RWPE1 (cell line): Measurements from ENCODE around the gene SLC16A7.
A peak's percentile ranks its signal among the peaks of the same experiment; 100 is the strongest.

ENCODE experiments used
- CTCF ChIA-PET: fragments of 350-600 bp; sonication (Branson Sonifier 250); formaldehyde crosslinking; extraction: SDS; loops from one replicate; lab custom pipeline; 2021; lab: Yijun Ruan, JAX
- POLR2A ChIA-PET: fragments of 400-600 bp; formaldehyde crosslinking; extraction: SDS; loops from one replicate; lab custom pipeline; 2020; ENCODE audit warnings: antibody characterized with exemption; ENCODE audit not compliant: low non-redundant PET; lab: Yijun Ruan, JAX
- DNase-seq: peaks from one replicate; pipeline ENCODE4 v3.0.0; 2012; ENCODE audit warnings: low spot score
- H3K27ac ChIP-seq: fragments of 450-650 bp; 2 replicates; pipeline ENCODE4 v1.5.1; 2017
- TF ChIP-seq, protein P1 (sequence below): fragments of 450-650 bp; conservative IDR thresholded peaks from 2 replicates; pipeline ENCODE4 v1.5.1; 2017; ENCODE audit warnings: low read depth, mild to moderate bottlenecking

The SLC16A7 gene

DNA sequence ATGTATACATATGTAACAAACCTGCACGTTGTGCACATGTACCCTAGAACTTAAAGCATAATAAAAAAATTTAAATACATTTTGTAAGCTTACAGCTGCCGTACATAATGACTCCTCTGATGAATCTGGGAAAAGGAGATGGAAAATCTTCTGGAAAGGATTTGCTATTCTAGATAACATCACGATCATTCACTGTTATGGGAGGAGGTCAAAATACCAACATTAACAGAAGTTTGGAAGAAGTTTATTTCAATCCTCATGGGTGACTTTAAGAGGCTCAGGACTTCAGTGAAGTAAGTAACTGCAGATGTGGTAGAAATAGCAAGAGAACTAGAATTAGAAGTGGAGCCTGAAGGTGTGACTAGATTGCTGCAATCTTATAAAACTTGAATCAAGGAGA is 172.2 kb downstream of the SLC16A7 start:
- H3K27ac ChIP-seq, result no peak overlapping the region
- TF ChIP-seq, protein P1, sequence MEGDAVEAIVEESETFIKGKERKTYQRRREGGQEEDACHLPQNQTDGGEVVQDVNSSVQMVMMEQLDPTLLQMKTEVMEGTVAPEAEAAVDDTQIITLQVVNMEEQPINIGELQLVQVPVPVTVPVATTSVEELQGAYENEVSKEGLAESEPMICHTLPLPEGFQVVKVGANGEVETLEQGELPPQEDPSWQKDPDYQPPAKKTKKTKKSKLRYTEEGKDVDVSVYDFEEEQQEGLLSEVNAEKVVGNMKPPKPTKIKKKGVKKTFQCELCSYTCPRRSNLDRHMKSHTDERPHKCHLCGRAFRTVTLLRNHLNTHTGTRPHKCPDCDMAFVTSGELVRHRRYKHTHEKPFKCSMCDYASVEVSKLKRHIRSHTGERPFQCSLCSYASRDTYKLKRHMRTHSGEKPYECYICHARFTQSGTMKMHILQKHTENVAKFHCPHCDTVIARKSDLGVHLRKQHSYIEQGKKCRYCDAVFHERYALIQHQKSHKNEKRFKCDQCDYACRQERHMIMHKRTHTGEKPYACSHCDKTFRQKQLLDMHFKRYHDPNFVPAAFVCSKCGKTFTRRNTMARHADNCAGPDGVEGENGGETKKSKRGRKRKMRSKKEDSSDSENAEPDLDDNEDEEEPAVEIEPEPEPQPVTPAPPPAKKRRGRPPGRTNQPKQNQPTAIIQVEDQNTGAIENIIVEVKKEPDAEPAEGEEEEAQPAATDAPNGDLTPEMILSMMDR, result no peak
- DNase-seq, result no peak
- ChIA-PET POLR2A (no interaction called here), CTCF (no interaction called here)

DNA sequence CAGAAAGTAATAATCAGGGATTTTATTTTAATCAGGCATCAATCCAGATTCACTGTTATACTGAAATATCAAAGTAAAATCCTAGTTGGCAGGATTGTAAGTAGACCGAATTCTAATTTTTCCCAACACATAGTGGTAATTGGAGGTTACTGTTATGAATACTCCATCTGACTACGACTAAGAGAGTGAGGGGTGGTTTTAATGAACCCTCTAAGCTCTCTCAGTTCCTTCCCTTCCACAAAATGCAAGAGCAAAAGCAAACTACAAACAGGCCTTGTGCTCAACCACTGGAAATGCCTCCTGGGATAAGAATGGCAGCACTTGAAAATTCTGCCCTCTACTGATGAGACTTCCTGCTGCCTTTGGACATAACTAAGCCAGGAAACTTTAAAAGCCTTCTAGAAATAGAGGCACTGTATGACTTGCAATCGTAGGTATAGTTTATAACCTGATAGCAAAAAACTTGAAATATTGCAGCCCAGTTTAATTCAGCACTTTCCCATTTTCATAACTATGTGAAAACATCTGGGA is 184.8 kb downstream of the SLC16A7 start:
- TF ChIP-seq, protein P1, result peak; percentile 14; the same call in 1 of the 2 replicates
- ChIA-PET CTCF (interaction anchor here (0.6 kb wide), 1 partner anchor 564 kb away, joined by 3 read pairs; no protein-coding TSS in a partner anchor), POLR2A (no interaction called here)
- no peak overlapping the region for H3K27ac ChIP-seq
- DNase-seq, result no peak

DNA sequence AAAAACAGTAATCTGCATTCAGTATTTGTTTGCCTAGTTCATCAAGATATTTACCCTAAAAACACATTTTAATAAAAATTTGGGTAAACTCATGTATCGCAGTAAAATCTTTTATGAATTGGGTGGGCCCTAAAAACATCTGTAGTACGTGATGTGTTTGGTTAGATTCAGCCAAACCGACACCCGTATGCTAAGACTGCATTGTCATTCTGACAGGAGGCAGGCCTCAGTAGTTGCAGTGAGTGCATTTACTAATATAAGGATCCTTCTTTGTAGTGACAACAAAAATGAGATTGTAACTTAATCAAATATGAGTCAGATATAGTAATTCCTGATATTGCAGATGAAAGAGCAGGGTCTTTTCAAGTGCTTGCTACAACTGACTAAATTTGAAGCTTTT is 191.8 kb downstream of the SLC16A7 start:
- POLR2A ChIA-PET, result no interaction called here
- no peak overlapping the region for H3K27ac ChIP-seq
- DNase-seq, result no peak
- TF ChIP-seq, protein P1, result no peak
- CTCF ChIA-PET, result interaction anchor here (0.6 kb wide), 1 partner anchor 333 kb away, joined by 5 read pairs; no protein-coding TSS in a partner anchor

DNA sequence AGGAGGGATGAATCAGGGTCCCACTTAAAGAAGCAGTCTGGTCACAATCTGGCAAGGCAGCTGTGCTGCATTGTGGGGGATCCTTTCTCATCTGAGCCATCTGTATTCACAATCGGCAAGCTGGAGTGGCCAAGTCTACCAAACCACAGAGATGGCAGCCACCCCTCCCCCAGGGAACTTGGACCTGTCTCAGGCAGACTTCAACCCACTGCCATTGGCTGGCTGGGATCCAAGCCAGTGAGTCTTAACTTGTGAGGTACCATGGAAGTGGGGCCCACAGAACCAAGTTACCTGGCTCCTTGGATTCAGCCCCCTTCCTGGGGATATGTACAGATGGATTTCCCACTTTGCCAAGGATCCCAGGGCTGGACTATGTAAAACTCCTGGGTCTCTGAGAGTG is 196.8 kb downstream of the SLC16A7 start:
- POLR2A ChIA-PET, result no interaction called here
- DNase-seq, result no peak
- CTCF ChIA-PET, result interaction anchor here (0.6 kb wide), 2 partner anchors 35 to 1556 kb away, joined by 4 read pairs; no protein-coding TSS in a partner anchor
- no peak overlapping the region for H3K27ac ChIP-seq
- TF ChIP-seq, protein P1, result no peak

DNA sequence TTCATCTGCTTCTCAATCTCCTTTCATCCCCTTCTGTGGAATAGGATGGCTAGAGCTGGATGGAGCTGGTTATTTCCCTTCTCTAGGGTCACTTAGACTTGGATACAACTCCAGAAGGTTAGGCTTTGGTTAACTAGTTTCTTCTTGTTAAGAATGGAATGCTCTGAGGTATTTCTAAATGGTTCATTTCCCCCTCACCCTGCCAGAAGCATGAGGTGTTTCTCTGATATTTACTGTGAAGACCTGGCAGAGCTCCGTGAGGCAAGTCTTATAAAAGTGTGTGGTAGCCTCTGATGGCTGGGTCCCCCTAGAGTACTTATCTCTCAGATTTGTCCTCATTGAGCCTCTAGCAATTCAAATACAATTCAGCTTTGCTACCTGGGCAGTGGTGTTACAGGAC is 207.9 kb downstream of the SLC16A7 start:
- CTCF ChIA-PET, result interaction anchor here (0.8 kb wide), 1 partner anchor 637 kb away, joined by 3 read pairs; no protein-coding TSS in a partner anchor
- TF ChIP-seq, protein P1, result no peak
- peak; percentile 21 for DNase-seq
- H3K27ac ChIP-seq, result no peak overlapping the region
- POLR2A ChIA-PET, result no interaction called here

DNA sequence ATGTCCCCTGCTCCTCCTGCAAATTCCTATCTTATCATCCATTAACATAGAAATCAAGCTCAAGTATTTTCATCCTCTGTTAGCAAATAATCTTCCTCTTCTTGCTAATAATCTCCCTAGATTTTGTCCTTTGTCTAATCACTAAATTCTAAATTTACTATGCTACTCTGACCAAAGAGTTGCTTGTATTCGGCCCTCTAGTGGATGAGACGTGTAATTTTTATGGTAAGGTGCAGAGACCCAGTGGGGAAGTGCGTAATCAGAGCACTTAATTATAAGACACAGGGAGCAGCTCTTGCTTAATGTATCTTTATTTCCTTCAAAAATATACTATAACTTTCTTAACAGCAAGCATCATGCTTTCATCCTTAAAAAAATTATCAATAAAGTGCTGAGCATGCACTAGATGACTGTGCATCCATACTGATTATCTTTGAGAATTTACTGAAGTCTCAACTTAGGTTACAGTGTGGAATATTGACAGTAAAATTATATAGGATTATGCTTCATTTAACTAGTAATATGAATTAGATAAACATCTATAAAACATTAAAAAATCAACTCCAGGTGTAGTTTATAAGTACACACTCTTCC is 212.6 kb downstream of the SLC16A7 start:
- POLR2A ChIA-PET, result no interaction called here
- TF ChIP-seq, protein P1, result peak; percentile 81
- peak; percentile 20 for DNase-seq
- no peak overlapping the region for H3K27ac ChIP-seq
- CTCF ChIA-PET, result interaction anchor here (0.7 to 1.1 kb wide), 3 partner anchors 159 to 234 kb away, joined by 3 to 4 read pairs (median 3); no protein-coding TSS in a partner anchor
